Panc1 (cell line): ENCODE measurements around the gene DTNBP1. TPM values are rescaled to one million over a fixed set of nuclear protein-coding genes. Genes with fewer than 3 reads are reported as not detected.

ENCODE experiments used
- ATAC-seq: fragments of 200-7000 bp; cut with Tn5 transposase; 2 replicates; pipeline ENCODE4 v1.9.1; 2020; ENCODE audit warnings: mild to moderate bottlenecking, moderate library complexity
- BruUV-seq: library from RNA; stranded (reverse); fragments of 400-500 nt; replicated peaks from 2 replicates; lab custom pipeline; 2021; lab: Mats Ljungman, UMichigan
- CTCF ChIA-PET: fragments of 300-600 bp; sonication (Branson Sonifier 250); formaldehyde crosslinking; loops from one replicate; lab custom pipeline; 2022; ENCODE audit warnings: antibody characterized with exemption; lab: Charles Lee
- POLR2A ChIA-PET: fragments of 300-600 bp; sonication (Branson Sonifier 250); formaldehyde crosslinking; loops from one replicate; lab custom pipeline; 2022; ENCODE audit warnings: antibody characterized with exemption; lab: Charles Lee
- DNase-seq: peaks from one replicate; pipeline ENCODE4 v3.0.0-alpha.2; 2010; ENCODE audit warnings: low read depth, low spot score
- H3K27ac ChIP-seq: 2 replicates; pipeline ENCODE4 v1.5.1; 2011; ENCODE audit warnings: mild to moderate bottlenecking, low read length, inconsistent platforms
- H3K27me3 ChIP-seq: fragments of 200-500 bp; sonication (Bioruptor generic); 2 replicates; pipeline ENCODE4 v1.6.0; 2014; ENCODE audit warnings: low read length, inconsistent platforms; ENCODE audit not compliant: control insufficient read depth, insufficient read depth
- H3K36me3 ChIP-seq: fragments of 200-500 bp; sonication (Bioruptor generic); 2 replicates; pipeline ENCODE4 v1.5.1; 2014; ENCODE audit warnings: inconsistent platforms, mild to moderate bottlenecking, low read length, moderate library complexity; ENCODE audit not compliant: control insufficient read depth, insufficient read depth
- H3K4me1 ChIP-seq: 2 replicates; pipeline ENCODE4 v1.5.1; 2011; ENCODE audit warnings: inconsistent platforms, mild to moderate bottlenecking, low read length, moderate library complexity; ENCODE audit not compliant: control insufficient read depth, insufficient read depth
- H3K4me3 ChIP-seq, 2 experiments: 2 replicates each; pipeline ENCODE4 v1.5.1; 2011 to 2012; ENCODE audit warnings: low read depth in 2 of 2, low read length in 2 of 2, mild to moderate bottlenecking in 2 of 2, inconsistent platforms in 1 of 2, moderate library complexity in 1 of 2
- H3K9me3 ChIP-seq: fragments of 200-500 bp; sonication (Bioruptor generic); 2 replicates; pipeline ENCODE4 v1.5.1; 2014; ENCODE audit warnings: low read depth, mild to moderate bottlenecking, inconsistent platforms, low read length, moderate library complexity; ENCODE audit not compliant: control insufficient read depth, insufficient read depth
- POLR2AphosphoS5 ChIP-seq: IDR thresholded peaks from 2 replicates; pipeline ENCODE4 v1.6.1; 2012; ENCODE audit warnings: mild to moderate bottlenecking, low read depth, low read length, moderate library complexity
- SIN3A ChIP-seq: IDR thresholded peaks from 2 replicates; pipeline ENCODE4 v1.6.1; 2012; ENCODE audit warnings: low read depth, mild to moderate bottlenecking, low read length, moderate library complexity, borderline replicate concordance; ENCODE audit not compliant: insufficient read depth
- TCF7L2 ChIP-seq: IDR thresholded peaks from 2 replicates; pipeline ENCODE4 v1.6.1; 2011; ENCODE audit warnings: mild to moderate bottlenecking, low read depth, low read length, inconsistent platforms
- in situ Hi-C: cut with HindIII; loops from 2 replicates; pipeline ENCODE4 v1.10.0; 2016; ENCODE audit warnings: low sequenced_read_pairs, low pct_unique_long_range_greater_than_20kb
- intact Hi-C: fragments of 100-400 bp; cut with micrococcal nuclease; formaldehyde crosslinking; loops from one replicate; pipeline ENCODE4 v1.10.0; 2022; ENCODE audit not compliant: unreplicated experiment
- total RNA-seq: library from RNA; stranded (reverse); gene quantifications from one replicate; pipeline ENCODE4 v1.2.1, GENCODE V29; 2021; ENCODE audit not compliant: unreplicated experiment
- TF ChIP-seq, protein P1 (sequence below), 2 experiments: IDR thresholded peaks; 2 replicates each; pipeline ENCODE4 v1.6.1; 2011 to 2012; ENCODE audit warnings: low read depth in 2 of 2, control low read depth in 1 of 2, low read length in 1 of 2, mild to moderate bottlenecking in 1 of 2, moderate library complexity in 1 of 2; ENCODE audit not compliant: insufficient read depth in 1 of 2
- TF ChIP-seq, protein P2 (sequence below): fragments of 450-650 bp; IDR thresholded peaks from 2 replicates; pipeline ENCODE4 v1.5.1; 2017; ENCODE audit warnings: mild to moderate bottlenecking

The DTNBP1 gene
- total RNA-seq, 1 experiment from 2014 or later = 29.3 TPM

DNA sequence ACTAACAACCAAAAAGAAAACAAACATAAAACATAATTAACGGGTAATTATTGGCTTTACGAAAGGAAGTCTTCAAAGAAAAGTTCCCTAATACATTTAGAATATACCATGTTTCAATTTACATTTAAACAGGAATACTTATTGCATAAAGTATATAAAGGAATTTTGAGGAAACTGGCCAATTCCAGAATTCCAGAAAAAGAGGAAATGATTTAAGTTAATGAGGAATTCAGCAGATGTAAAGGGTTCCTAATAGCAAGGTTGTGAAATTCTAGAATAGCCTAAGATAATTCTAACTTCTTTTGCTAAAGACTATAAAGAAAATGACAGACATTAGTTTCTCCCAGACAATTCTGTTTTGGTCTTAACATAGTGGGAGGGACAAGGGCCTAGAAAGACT is 35.0 kb downstream of the DTNBP1 start:
- CTCF ChIA-PET = no interaction called here
- DNase-seq (no peak), ATAC-seq (no peak)
- Histone ChIP-seq H3K27me3 (no peaks in the 10 kb centered on the region), H3K36me3 (peaks cover 3% of the 10 kb centered on the region), H3K4me1 (no peaks in the 10 kb centered on the region; the same call in 1 of the 2 replicates), H3K4me3 (no peak overlapping the region), H3K27ac (no peak overlapping the region), H3K9me3 (no peaks in the 10 kb centered on the region)
- no TSS peak for BruUV-seq
- POLR2A ChIA-PET = no interaction called here
- intact Hi-C loops (loop anchor here (10.0 kb wide), 1 partner anchor 133 kb away; no protein-coding TSS in a partner anchor), in situ Hi-C loops (no loop called here)
- TF ChIP-seq TCF7L2 = no peak
- TF ChIP-seq, protein P1, sequence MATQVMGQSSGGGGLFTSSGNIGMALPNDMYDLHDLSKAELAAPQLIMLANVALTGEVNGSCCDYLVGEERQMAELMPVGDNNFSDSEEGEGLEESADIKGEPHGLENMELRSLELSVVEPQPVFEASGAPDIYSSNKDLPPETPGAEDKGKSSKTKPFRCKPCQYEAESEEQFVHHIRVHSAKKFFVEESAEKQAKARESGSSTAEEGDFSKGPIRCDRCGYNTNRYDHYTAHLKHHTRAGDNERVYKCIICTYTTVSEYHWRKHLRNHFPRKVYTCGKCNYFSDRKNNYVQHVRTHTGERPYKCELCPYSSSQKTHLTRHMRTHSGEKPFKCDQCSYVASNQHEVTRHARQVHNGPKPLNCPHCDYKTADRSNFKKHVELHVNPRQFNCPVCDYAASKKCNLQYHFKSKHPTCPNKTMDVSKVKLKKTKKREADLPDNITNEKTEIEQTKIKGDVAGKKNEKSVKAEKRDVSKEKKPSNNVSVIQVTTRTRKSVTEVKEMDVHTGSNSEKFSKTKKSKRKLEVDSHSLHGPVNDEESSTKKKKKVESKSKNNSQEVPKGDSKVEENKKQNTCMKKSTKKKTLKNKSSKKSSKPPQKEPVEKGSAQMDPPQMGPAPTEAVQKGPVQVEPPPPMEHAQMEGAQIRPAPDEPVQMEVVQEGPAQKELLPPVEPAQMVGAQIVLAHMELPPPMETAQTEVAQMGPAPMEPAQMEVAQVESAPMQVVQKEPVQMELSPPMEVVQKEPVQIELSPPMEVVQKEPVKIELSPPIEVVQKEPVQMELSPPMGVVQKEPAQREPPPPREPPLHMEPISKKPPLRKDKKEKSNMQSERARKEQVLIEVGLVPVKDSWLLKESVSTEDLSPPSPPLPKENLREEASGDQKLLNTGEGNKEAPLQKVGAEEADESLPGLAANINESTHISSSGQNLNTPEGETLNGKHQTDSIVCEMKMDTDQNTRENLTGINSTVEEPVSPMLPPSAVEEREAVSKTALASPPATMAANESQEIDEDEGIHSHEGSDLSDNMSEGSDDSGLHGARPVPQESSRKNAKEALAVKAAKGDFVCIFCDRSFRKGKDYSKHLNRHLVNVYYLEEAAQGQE (IDR thresholded peaks at IDR 0.05; ENCODE audit: insufficient read depth in 1 of 2, low read depth in 2 of 2, low read length in 1 of 2) = no peak

DNA sequence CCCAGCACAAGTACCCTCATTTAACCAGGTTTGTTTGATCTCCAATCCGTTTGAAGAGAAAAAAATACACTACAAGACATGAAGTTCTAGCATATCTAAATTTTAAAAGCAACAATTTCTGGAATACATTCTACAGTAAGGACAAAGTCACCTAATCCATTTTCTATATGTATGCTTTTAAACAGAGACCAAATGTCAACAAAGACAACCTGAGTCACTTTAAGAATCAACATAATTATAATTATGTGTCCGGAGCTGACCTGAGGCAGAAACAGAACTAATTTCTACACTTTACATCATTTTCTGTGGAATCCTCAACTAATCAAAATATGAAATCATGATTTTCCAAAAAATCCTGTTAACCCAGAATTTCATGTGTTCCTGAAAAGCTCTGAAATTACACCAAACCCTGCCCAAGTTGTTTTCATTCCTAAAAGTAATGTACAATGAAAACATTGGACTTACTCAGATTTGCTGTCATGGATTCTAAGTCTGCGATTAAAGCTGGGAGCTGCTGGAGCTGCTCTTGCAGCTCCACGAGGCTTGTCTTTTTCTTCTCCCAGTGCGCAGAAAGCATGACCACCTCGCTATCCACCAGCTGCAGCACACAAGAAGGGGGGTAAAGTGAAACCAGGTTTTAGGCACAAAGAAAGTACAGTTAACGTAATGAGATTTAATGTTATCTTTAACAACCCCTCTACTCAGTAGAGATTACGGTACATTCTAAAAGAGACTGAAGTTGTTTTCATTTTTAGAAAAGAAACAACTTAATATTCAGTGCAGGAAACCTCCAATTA is 35.8 kb downstream of the DTNBP1 start:
- no peak for ATAC-seq
- TF ChIP-seq, protein P1 (IDR thresholded peaks at IDR 0.05; ENCODE audit: insufficient read depth in 1 of 2, low read depth in 2 of 2, low read length in 1 of 2) = no peak
- TF ChIP-seq SIN3A = no peak
- TF ChIP-seq, protein P2, sequence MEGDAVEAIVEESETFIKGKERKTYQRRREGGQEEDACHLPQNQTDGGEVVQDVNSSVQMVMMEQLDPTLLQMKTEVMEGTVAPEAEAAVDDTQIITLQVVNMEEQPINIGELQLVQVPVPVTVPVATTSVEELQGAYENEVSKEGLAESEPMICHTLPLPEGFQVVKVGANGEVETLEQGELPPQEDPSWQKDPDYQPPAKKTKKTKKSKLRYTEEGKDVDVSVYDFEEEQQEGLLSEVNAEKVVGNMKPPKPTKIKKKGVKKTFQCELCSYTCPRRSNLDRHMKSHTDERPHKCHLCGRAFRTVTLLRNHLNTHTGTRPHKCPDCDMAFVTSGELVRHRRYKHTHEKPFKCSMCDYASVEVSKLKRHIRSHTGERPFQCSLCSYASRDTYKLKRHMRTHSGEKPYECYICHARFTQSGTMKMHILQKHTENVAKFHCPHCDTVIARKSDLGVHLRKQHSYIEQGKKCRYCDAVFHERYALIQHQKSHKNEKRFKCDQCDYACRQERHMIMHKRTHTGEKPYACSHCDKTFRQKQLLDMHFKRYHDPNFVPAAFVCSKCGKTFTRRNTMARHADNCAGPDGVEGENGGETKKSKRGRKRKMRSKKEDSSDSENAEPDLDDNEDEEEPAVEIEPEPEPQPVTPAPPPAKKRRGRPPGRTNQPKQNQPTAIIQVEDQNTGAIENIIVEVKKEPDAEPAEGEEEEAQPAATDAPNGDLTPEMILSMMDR = no peak
- no peak for TF ChIP-seq POLR2AphosphoS5
- TF ChIP-seq TCF7L2 = no peak
- intact Hi-C loops (loop anchor here (10.0 kb wide), 1 partner anchor 132 kb away; no protein-coding TSS in a partner anchor), in situ Hi-C loops (no loop called here)
- H3K9me3 ChIP-seq = no peaks in the 10 kb centered on the region
- DNase-seq = no peak
- H3K27ac ChIP-seq = no peak overlapping the region
- H3K36me3 ChIP-seq = peaks cover 3% of the 10 kb centered on the region
- CTCF ChIA-PET = no interaction called here
- H3K27me3 ChIP-seq = no peaks in the 10 kb centered on the region
- no peaks in the 10 kb centered on the region; the same call in 1 of the 2 replicates for H3K4me1 ChIP-seq
- POLR2A ChIA-PET = no interaction called here
- no peak overlapping the region for H3K4me3 ChIP-seq
- no TSS peak for BruUV-seq
